ENCODE data around the gene GLYAT. TPM values are rescaled to one million over a fixed set of nuclear protein-coding genes. Genes with fewer than 3 reads are reported as not detected.

Gene GLYAT
- total and polyA plus RNA-seq, 2 experiments from 2014 or later: 0.10 TPM; not detected in 1

GRCh38 chr11:58775066-58775708, 43.4 kb upstream of the GLYAT start:
- DNase-seq (ENCODE audit: low spot score): no peak
- Histone ChIP-seq H3K27ac (ENCODE audit: low read depth) (no peak overlapping the region), H3K36me3 (ENCODE audit: insufficient read depth) (no peaks in the 10 kb centered on the region), H3F3A (replicated peaks; ENCODE audit: low read depth) (no peaks in the 10 kb centered on the region), H3K4me1 (ENCODE audit: insufficient read depth) (no peaks in the 10 kb centered on the region), H3K4me2 (no peak overlapping the region), H3K4me3 (no peak overlapping the region), H3K27me3 (ENCODE audit: insufficient read depth) (no peaks in the 10 kb centered on the region), H3K79me2 (replicated peaks; ENCODE audit: insufficient read depth) (no peaks in the 10 kb centered on the region), H3K9me2 (ENCODE audit: insufficient read depth) (peaks cover 10% of the 10 kb centered on the region; the same call in 1 of the 2 replicates), H2AFZ (no peak overlapping the region), H4K20me1 (replicated peaks; ENCODE audit: insufficient read depth) (no peaks in the 10 kb centered on the region)
- Mint-ChIP-seq H3K4me3 (no peak overlapping the region), H3K4me1 (no peaks in the 10 kb centered on the region), H3K9me3 (peaks cover 86% of the 10 kb centered on the region), H3K27ac (no peak overlapping the region), H3K27me3 (ENCODE audit: insufficient read depth, low read depth, poor library complexity) (peaks cover 2% of the 10 kb centered on the region), H3K36me3 (ENCODE audit: low read depth) (peaks cover 11% of the 10 kb centered on the region; the same call in 2 of the 3 replicates)
- TF ChIP-seq POLR2AphosphoS5 (IDR thresholded peaks at IDR 0.05; ENCODE audit: low read depth) (no peak), EZH2phosphoT487 (IDR thresholded peaks at IDR 0.05; ENCODE audit: unreplicated experiment) (no peak), CREB1 (CRISPR knock-in tag; IDR thresholded peaks at IDR 0.05; ENCODE audit: low read depth) (no peak), REST (IDR thresholded peaks at IDR 0.05; ENCODE audit: unreplicated experiment) (no peak), ZNF331 (CRISPR knock-in tag; IDR thresholded peaks at IDR 0.05; ENCODE audit: low read depth) (no peak), JUNB (IDR thresholded peaks at IDR 0.05; ENCODE audit: unreplicated experiment) (no peak), EZH2 (IDR thresholded peaks at IDR 0.05; ENCODE audit: low read depth, unreplicated experiment) (no peak), ZNF462 (CRISPR knock-in tag; IDR thresholded peaks at IDR 0.05) (no peak), NANOG (IDR thresholded peaks at IDR 0.05; ENCODE audit: borderline replicate concordance) (no peak), ZNF114 (CRISPR knock-in tag; IDR thresholded peaks at IDR 0.05) (no peak), STAT1 (IDR thresholded peaks at IDR 0.05; ENCODE audit: unreplicated experiment) (no peak)
- TF ChIP-seq, protein P1, sequence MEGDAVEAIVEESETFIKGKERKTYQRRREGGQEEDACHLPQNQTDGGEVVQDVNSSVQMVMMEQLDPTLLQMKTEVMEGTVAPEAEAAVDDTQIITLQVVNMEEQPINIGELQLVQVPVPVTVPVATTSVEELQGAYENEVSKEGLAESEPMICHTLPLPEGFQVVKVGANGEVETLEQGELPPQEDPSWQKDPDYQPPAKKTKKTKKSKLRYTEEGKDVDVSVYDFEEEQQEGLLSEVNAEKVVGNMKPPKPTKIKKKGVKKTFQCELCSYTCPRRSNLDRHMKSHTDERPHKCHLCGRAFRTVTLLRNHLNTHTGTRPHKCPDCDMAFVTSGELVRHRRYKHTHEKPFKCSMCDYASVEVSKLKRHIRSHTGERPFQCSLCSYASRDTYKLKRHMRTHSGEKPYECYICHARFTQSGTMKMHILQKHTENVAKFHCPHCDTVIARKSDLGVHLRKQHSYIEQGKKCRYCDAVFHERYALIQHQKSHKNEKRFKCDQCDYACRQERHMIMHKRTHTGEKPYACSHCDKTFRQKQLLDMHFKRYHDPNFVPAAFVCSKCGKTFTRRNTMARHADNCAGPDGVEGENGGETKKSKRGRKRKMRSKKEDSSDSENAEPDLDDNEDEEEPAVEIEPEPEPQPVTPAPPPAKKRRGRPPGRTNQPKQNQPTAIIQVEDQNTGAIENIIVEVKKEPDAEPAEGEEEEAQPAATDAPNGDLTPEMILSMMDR (conservative IDR thresholded peaks at IDR 0.05; ENCODE audit: low read depth in 2 of 2): no peak
- TF ChIP-seq, protein P2, sequence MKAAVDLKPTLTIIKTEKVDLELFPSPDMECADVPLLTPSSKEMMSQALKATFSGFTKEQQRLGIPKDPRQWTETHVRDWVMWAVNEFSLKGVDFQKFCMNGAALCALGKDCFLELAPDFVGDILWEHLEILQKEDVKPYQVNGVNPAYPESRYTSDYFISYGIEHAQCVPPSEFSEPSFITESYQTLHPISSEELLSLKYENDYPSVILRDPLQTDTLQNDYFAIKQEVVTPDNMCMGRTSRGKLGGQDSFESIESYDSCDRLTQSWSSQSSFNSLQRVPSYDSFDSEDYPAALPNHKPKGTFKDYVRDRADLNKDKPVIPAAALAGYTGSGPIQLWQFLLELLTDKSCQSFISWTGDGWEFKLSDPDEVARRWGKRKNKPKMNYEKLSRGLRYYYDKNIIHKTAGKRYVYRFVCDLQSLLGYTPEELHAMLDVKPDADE (IDR thresholded peaks at IDR 0.05): no peak
- ATAC-seq: no peak

All from GM23338 (cell line).